K562 (cell line): Measurements from ENCODE around the gene CADM2. TPM values are rescaled to one million over a fixed set of nuclear protein-coding genes. Genes with fewer than 3 reads are reported as not detected.

Source experiments
- ATAC-seq: fragments of 200-7000 bp; cut with Tn5 transposase; 3 replicates; pipeline ENCODE4 v1.9.1; 2020; ENCODE audit warnings: moderate library complexity
- BruUV-seq: library from RNA; stranded (reverse); fragments of 400-500 nt; replicated peaks from 2 replicates; lab custom pipeline; 2021; lab: Mats Ljungman, UMichigan
- CTCF ChIA-PET: fragments of 300-600 bp; formaldehyde crosslinking; extraction: SDS; loops from one replicate; lab custom pipeline; 2021; ENCODE audit warnings: low intra/inter-chr PET ratio; lab: Yijun Ruan, JAX
- POLR2A ChIA-PET: fragments of 300-600, 350-650 bp; sonication (Branson Sonifier 250); formaldehyde crosslinking; extraction: SDS; loops from one replicate; lab custom pipeline; 2021; ENCODE audit warnings: antibody characterized with exemption, inconsistent platforms; lab: Yijun Ruan, JAX
- DNase-seq, 4 experiments: peaks; one replicate each; pipeline versions ENCODE4 v3.0.0 to v3.0.0-alpha.2; 2011 to 2018; ENCODE audit warnings: low spot score in 3 of 4, mixed read lengths in 3 of 4; ENCODE audit errors: extremely low read depth in 1 of 4
- FAIRE-seq: peaks from 2 replicates; lab custom pipeline; 2011; peaks lifted over from hg19 to GRCh38; lab: Jason Lieb, UNC
- H2AFZ ChIP-seq: 2 replicates; pipeline ENCODE4 v1.6.0; 2011; ENCODE audit warnings: low read depth, low read length, control low read depth, inconsistent platforms
- H3K27ac ChIP-seq: fragments of 200-600 bp; 3 replicates; pipeline ENCODE4 v1.8.0; 2011; ENCODE audit warnings: low read depth, mild to moderate bottlenecking, control low read depth, inconsistent platforms, low read length, moderate library complexity, mixed read lengths; ENCODE audit errors: extremely low read depth
- H3K27me3 ChIP-seq, 2 experiments: fragments of 300-600 bp in 1 of 2; 2 replicates in 1 of 2; 3 replicates in 1 of 2; pipeline versions ENCODE4 v1.6.0 to v1.8.0; 2011; ENCODE audit warnings: inconsistent platforms in 2 of 2, low read length in 2 of 2, mild to moderate bottlenecking in 1 of 2, mixed read lengths in 1 of 2, moderate library complexity in 1 of 2; ENCODE audit not compliant: control insufficient read depth in 2 of 2, insufficient read depth in 2 of 2
- H3K36me3 ChIP-seq: fragments of 300-600 bp; 3 replicates; pipeline ENCODE4 v1.8.0; 2011; ENCODE audit warnings: mild to moderate bottlenecking, low read length, inconsistent platforms; ENCODE audit not compliant: control insufficient read depth, insufficient read depth
- H3K4me1 ChIP-seq, 2 experiments: fragments of 200-600 bp in 1 of 2; replicated peaks in 1 of 2; 2 replicates in 1 of 2; 3 replicates in 1 of 2; pipeline versions ENCODE4 v1.5.1 to v1.8.0; 2011; ENCODE audit warnings: inconsistent platforms in 2 of 2, low read length in 2 of 2, mild to moderate bottlenecking in 1 of 2, mixed read lengths in 1 of 2, moderate library complexity in 1 of 2; ENCODE audit not compliant: control insufficient read depth in 2 of 2, insufficient read depth in 2 of 2
- H3K4me2 ChIP-seq: 2 replicates; pipeline ENCODE4 v1.6.1; 2011; ENCODE audit warnings: low read length, control low read depth, inconsistent platforms, mixed read lengths; ENCODE audit not compliant: insufficient read depth
- H3K4me3 ChIP-seq: fragments of 200-600 bp; sonication (generic), shearing (Covaris generic); 2 replicates; pipeline ENCODE4 v1.5.1; 2016; ENCODE audit warnings: control low read depth, inconsistent platforms
- H3K79me2 ChIP-seq: fragments of 200-600 bp; 3 replicates; pipeline ENCODE4 v1.8.0; 2011; ENCODE audit warnings: low read length, inconsistent platforms; ENCODE audit not compliant: control insufficient read depth, insufficient read depth
- H3K9ac ChIP-seq, 2 experiments: 2 replicates each; pipeline versions ENCODE4 v1.6.0 to v1.6.1; 2011; ENCODE audit warnings: low read depth in 2 of 2, low read length in 2 of 2, control low read depth in 1 of 2, inconsistent platforms in 1 of 2, mild to moderate bottlenecking in 1 of 2, mixed read lengths in 1 of 2; ENCODE audit not compliant: insufficient read depth in 1 of 2
- H3K9me1 ChIP-seq: one replicate; pipeline ENCODE4 v1.6.0; 2011; ENCODE audit warnings: inconsistent platforms, mild to moderate bottlenecking, low read length, moderate library complexity; ENCODE audit not compliant: control insufficient read depth, insufficient read depth
- H3K9me3 ChIP-seq: replicated peaks from 2 replicates; pipeline ENCODE4 v1.5.1; 2011; ENCODE audit warnings: low read depth, low read length, inconsistent platforms; ENCODE audit not compliant: control insufficient read depth, insufficient read depth
- H4K20me1 ChIP-seq: replicated peaks from 2 replicates; pipeline ENCODE4 v1.6.1; 2011; ENCODE audit warnings: low read length, inconsistent platforms, mixed read lengths; ENCODE audit not compliant: control insufficient read depth, insufficient read depth
- BCL6 ChIP-seq: fragments of 250-450 bp; sonication (Bioruptor Pico); IDR thresholded peaks from 2 replicates; pipeline ENCODE4 v1.4.0; 2020
- CBFB ChIP-seq: sonication (generic); formaldehyde crosslinking; IDR thresholded peaks from 2 replicates; pipeline ENCODE4 v1.4.0; 2020; ENCODE audit warnings: mild to moderate bottlenecking, missing genetic modification reagents
- CTCF ChIP-seq, 3 experiments: IDR thresholded peaks in 2 of 3; conservative IDR thresholded peaks in 1 of 3; 2 replicates each; pipeline ENCODE4 v1.5.1; 2011 to 2012; ENCODE audit warnings: low read length in 3 of 3, mild to moderate bottlenecking in 3 of 3, control low read depth in 2 of 3, improper control_type of control experiment in 1 of 3, inconsistent platforms in 1 of 3, low read depth in 1 of 3, mixed read lengths in 1 of 3, moderate library complexity in 1 of 3; ENCODE audit not compliant: insufficient read depth in 2 of 3
- KLF1 ChIP-seq: fragments of 450-650 bp; IDR thresholded peaks from 2 replicates; pipeline ENCODE4 v1.6.1; 2016; ENCODE audit warnings: missing genetic modification characterization, missing compliant biosample characterization
- WGBS: fragments of 100-300 bp; shearing (Covaris generic); methylation state at CpG from one replicate; pipeline ENCODE4 v1.1.6; 2016; ENCODE audit warnings: low coverage, mixed read lengths; ENCODE audit not compliant: insufficient coverage; ENCODE audit errors: missing lambda C conversion rate; 5-methylcytosine and 5-hydroxymethylcytosine counted together
- in situ Hi-C: fragments of 300-500 bp; cut with MboI; formaldehyde crosslinking; loops from 4 replicates; pipeline ENCODE4 v1.15.0; 2018; ENCODE audit warnings: inconsistent platforms, mixed read lengths
- intact Hi-C: fragments of 100-400 bp; cut with micrococcal nuclease; formaldehyde crosslinking; loops from 2 replicates; pipeline ENCODE4 v1.14.2; 2022
- polyA plus RNA-seq, 8 experiments: library from polyadenylated mRNA; depleted of rRNA in 4 of 8; stranded (reverse) in 5 of 8; unstranded in 3 of 8; fragments of >200 nt; fragmentation: Nextera tagmentation in 2 of 8; fragmentation: Illumina TruSeq in 1 of 8; extraction: Ambion mirVana in 2 of 8; extraction: Trizol in 1 of 8; gene quantifications; 2 replicates each; pipeline versions ENCODE4 v1.2.1 to v1.2.3, GENCODE V29; 2011 to 2014; ENCODE audit warnings: inconsistent platforms in 1 of 8, missing spikeins in 1 of 8
- total RNA-seq, 7 experiments: library from RNA; depleted of rRNA in 6 of 7; stranded (reverse); fragments of >200 nt in 6 of 7; fragmentation: Illumina TruSeq in 2 of 7; extraction: Trizol in 2 of 7; gene quantifications; 2 replicates each; pipeline versions ENCODE4 v1.2.1 to v1.2.3, GENCODE V29; 2011 to 2021; ENCODE audit warnings: low replicate concordance in 1 of 7

The CADM2 gene
- total and polyA plus RNA-seq, 9 of the 15 experiments (the other 6 are each of a cell fraction or from before 2014, with no cell fraction given) = 0.11 to 3.2 (median 0.95) TPM

GRCh38 chr3:85303156-85303555 is 344.4 kb downstream of the CADM2 start:
- CTCF ChIA-PET = no interaction called here
- intact Hi-C loops = loop anchor here (5.0 kb wide), 1 partner anchor 274 kb away; no protein-coding TSS in a partner anchor
- no peaks in the 10 kb centered on the region for H3K9me1 ChIP-seq
- POLR2A ChIA-PET = no interaction called here
- DNase-seq = no peak
- no peaks in the 10 kb centered on the region for H3K36me3 ChIP-seq
- TF ChIP-seq BCL6 (no peak), KLF1 (tag) (no peak)
- H3K9me3 ChIP-seq = no peaks in the 10 kb centered on the region
- H4K20me1 ChIP-seq = no peaks in the 10 kb centered on the region
- in situ Hi-C loops = loop anchor here (25.0 kb wide), 1 partner anchor 259 kb away; no protein-coding TSS in a partner anchor
- no peak overlapping the region for H3K4me2 ChIP-seq
- no peak for FAIRE-seq
- no TSS peak for BruUV-seq
- 2% methylated on average over 4 of the region's 4 CpGs for WGBS
- no peak overlapping the region for H3K27ac ChIP-seq
- no peaks in the 10 kb centered on the region for H3K4me1 ChIP-seq
- H3K27me3 ChIP-seq = no peaks in the 10 kb centered on the region
- H2AFZ ChIP-seq = no peak overlapping the region
- no peaks in the 10 kb centered on the region for H3K79me2 ChIP-seq
- no peak overlapping the region for H3K4me3 ChIP-seq
- H3K9ac ChIP-seq = no peak overlapping the region
- no peak for ATAC-seq

- Histone ChIP-seq H3K4me3 (no peak overlapping the region), H3K4me1 (no peaks in the 10 kb centered on the region), H3K9me1 (no peaks in the 10 kb centered on the region), H3K27me3 (no peaks in the 10 kb centered on the region), H3K9me3 (no peaks in the 10 kb centered on the region), H3K9ac (no peak overlapping the region), H2AFZ (no peak overlapping the region), H3K36me3 (no peaks in the 10 kb centered on the region), H3K4me2 (no peak overlapping the region), H3K27ac (no peak overlapping the region), H4K20me1 (no peaks in the 10 kb centered on the region), H3K79me2 (no peaks in the 10 kb centered on the region)
- ChIA-PET POLR2A (no interaction called here), CTCF (interaction anchor here (0.7 to 1.3 kb wide), 3 partner anchors 261 to 272 kb away, joined by 3 read pairs; no protein-coding TSS in a partner anchor)
- TF ChIP-seq CBFB (CRISPR knock-in tag) (no peak), CTCF (IDR thresholded peaks at IDR 0.05 in 2 of 3, conservative IDR thresholded peaks at IDR 0.05 in 1 of 3; ENCODE audit: insufficient read depth in 2 of 3, low read depth in 1 of 3, low read length in 3 of 3) (peak in 1 of 3 experiments; percentile 27; a peak in 1 of 6 replicates)
- ATAC-seq (no peak), DNase-seq (peak in 3 of 4 experiments; percentile 2 to 5 (median 4)), FAIRE-seq (no peak)
- BruUV-seq = no TSS peak
- WGBS = 0% methylated on average over 2 of the region's 3 CpGs
- in situ Hi-C loops = loop anchor here (25.0 kb wide), 1 partner anchor 258 kb away; no protein-coding TSS in a partner anchor
- intact Hi-C loops = loop anchor here (5.0 kb wide), 1 partner anchor 273 kb away; no protein-coding TSS in a partner anchor
Measured at GRCh38 chr3:85304360-85304964, 345.7 kb downstream of the CADM2 start.
